ENCODE data around the gene ADAT1.

Gene ADAT1

GRCh38 chr16:75622761-75623605, at the start of gene ADAT1:
ADAT1 (minus strand) TSS chr16:75623281; CDS start chr16:75620799, 2,482 bp downstream.
- DNase-seq (ENCODE audit: low spot score) = peak; percentile 90

DNA sequence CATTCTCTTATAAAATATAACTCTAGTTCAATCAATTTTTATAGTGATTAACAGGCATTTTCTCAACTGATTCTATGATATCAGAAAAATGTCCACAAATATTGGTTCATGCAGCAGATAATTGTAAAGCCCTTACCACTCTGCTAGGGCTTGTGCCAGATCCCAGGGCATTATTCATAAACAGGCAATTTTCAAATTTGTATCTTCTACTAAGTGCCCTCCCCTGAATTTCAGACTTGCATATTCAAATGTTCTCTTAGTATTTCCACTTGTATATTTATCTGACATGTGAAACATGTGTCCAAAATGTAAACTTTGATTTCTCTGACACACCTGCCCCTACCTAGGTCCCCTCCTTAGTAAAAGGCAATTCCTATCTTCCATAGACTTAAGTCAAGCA, 44.4 kb upstream of the ADAT1 start:
- no peak for DNase-seq (ENCODE audit: low spot score)

GRCh38 chr16:75660726-75661302, 37.7 kb upstream of the ADAT1 start:
- no peak for DNase-seq (ENCODE audit: low spot score)

DNA sequence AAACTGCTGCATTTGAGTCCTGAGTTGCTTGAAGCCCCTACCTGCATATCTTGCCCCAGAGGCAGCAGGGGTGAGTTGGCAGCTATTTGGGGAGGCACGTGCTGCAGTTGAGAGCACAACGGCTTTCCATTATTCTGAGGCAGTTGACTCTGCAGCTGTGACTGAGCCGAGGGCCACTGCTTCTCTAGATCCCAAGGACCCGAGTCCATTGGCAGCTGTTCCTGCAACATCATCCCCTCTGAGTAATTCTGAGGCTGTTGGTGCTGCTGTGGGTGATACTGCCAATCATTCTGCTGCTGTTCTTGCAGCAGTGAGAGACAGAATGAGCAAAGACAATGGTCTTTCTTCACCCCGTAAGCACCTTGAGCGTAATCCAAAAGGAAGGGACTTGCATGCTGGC, 37.2 kb upstream of the ADAT1 start:
- DNase-seq (ENCODE audit: low spot score) = no peak

DNA sequence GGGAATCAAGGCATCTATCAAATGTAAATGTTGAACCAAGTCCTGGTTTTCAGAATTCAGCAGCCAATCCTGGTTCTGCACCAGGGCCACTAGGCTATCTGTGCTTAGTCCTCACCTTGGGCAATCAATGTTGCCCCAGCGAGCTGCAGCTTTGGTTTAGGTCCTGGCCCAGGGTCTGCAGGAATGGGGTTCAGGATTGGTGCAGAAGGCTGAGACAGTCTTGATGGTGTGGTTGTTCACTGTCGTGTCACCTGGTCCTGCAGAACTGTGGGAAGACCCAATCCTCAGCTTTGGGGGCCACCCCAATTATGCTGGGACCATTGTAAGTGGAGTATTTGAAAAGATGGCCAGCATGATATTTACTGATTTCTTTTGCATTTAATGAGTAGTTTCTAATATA, 35.1 kb upstream of the ADAT1 start:
- no peak for DNase-seq (ENCODE audit: low spot score)

DNA sequence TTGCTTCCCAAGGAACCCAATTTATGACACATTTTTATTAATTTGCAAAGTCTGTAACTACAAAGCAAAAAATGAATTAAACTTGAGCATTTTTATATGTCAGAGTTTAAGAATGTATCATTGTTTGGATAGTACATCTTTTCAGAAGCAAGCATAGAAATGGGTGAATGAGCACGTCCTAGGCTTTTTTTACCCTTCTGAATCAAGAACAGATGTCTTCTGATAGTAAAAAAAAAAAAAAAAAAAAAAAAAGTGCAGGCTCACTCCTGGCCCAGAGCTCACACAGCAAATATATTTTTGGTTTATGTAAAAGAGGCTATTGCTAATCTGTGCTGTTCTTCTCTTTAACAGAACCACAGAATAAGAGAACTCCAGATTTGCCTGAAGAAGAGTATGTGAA, 30.8 kb upstream of the ADAT1 start:
- no peak for DNase-seq (ENCODE audit: low spot score)

- peak; percentile 78 for DNase-seq (ENCODE audit: low spot score)
Observed at GRCh38 chr16:75648265-75649076, 25.4 kb upstream of the ADAT1 start.

- peak; percentile 96 for DNase-seq (ENCODE audit: low spot score)
Observed at GRCh38 chr16:75647492-75648264, 24.6 kb upstream of the ADAT1 start, which contains the start of the genes KARS1 and TERF2IP. KARS1 (minus strand) TSS chr16:75647665; CDS start chr16:75647639, 26 bp downstream. TERF2IP (plus strand) TSS chr16:75647773; CDS start chr16:75647883, 110 bp downstream.

GRCh38 chr16:75647112-75647491, 24.0 kb upstream of the ADAT1 start:
- no peak for DNase-seq (ENCODE audit: low spot score)

- DNase-seq (ENCODE audit: low spot score) = no peak
Observed at GRCh38 chr16:75644240-75645012, 21.3 kb upstream of the ADAT1 start.

- no peak for DNase-seq (ENCODE audit: low spot score)
Observed at GRCh38 chr16:75640598-75640997, 17.5 kb upstream of the ADAT1 start.

- DNase-seq (ENCODE audit: low spot score) = no peak
Observed at GRCh38 chr16:75635036-75635435, 12.0 kb upstream of the ADAT1 start.

DNA sequence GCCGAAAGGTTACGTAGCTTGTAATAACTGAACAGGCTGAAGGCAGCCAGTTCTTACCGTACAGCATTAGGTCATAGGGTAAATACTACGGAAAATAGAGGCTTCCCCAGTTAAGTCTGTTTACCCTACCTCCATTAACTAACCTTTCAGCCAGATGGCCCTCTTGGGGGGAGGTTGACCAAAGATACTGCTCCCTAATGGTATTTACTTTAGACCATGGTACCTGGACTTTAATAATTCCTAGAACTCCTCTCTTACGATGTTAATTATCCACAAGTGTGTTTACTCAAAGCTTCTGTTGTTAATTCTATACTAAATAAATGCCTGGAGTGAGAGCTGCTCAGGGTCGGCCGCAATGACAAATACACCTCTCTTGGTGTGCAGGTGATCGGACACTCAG, 9.8 kb upstream of the ADAT1 start:
- no peak for DNase-seq (ENCODE audit: low spot score)

- DNase-seq (ENCODE audit: low spot score) = no peak
Observed at GRCh38 chr16:75630052-75630451, 7.0 kb upstream of the ADAT1 start.

DNA sequence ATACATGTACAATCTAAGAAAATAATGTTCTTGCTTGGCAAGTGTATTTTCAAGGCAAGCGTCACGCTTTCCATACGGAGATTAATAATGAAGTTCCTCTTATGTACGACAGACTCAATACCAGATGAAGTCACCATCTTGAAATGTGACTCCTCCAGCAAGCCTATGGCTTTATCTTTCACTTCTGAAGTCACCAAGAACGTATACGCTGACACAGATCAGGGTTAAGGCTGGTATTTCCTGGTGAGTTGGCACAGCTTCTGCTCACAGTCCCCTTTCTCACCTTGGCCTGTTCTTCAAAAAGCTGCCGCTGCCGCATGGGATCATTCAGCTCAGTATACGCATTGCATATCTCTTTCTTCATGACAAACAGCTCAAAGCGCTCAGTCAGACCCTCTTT, 6.1 kb upstream of the ADAT1 start:
- no peak for DNase-seq (ENCODE audit: low spot score)

DNA sequence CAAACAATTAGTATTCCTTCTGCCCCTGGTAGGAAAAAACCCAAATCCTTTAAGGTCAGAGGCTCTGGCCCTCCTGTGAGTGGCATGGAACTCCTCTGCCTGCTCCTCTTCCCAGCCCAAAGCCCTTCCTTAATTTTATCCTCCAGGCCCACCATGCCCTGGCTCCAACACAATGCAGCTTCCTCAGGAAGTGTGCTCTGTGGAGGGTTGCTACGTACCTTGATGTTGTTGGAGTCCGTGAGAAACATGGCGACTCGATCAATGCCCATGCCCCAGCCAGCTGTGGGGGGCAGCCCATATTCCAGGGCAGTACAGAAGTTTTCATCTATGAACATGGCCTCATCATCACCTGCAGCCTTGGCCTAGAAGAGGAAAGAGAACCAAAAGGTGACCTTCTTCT, 5.3 kb upstream of the ADAT1 start:
- DNase-seq (ENCODE audit: low spot score) = no peak

DNA sequence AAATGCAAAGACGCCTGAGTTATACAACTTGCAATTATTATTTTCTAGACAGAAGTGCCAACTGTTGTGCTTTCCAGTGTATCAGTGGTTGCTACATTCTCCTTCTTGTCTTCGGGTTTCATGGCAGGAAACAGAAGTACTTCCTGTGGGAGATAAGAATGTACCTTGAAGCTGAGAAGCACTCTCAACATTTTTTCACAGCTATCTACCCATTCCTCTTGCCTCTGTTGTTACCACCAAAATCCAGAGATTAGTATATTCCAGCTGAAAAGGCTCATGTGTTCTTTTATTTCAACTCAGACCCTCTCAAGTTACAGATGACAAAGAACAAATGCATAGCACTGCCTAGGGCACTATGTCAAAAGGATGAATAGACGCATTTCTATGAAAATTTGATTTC, 4.8 kb upstream of the ADAT1 start:
- DNase-seq (ENCODE audit: low spot score) = no peak

- no peak for DNase-seq (ENCODE audit: low spot score)
Observed at GRCh38 chr16:75626806-75627205, 3.7 kb upstream of the ADAT1 start.

DNA sequence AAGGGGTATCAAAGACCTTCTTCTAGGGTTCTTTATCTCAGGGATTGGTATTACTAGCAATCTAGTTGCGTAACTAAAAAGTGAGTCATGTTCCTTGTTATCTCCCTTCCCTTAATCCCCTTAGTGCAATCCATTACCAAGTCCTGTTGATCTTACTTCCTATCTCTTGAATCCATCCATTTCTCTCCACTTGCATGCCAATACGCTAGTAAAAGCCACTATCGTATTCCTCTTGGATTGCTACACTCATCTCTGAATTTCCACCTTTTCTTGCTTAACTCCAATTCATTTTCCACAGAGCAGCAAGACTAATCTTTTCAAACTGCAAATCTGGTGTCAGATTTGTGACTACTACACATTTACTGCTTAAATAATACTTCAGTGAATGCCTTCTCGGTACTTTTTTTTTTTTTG, 1.8 kb upstream of the ADAT1 start:
- DNase-seq (ENCODE audit: low spot score) = peak; percentile 32

DNA sequence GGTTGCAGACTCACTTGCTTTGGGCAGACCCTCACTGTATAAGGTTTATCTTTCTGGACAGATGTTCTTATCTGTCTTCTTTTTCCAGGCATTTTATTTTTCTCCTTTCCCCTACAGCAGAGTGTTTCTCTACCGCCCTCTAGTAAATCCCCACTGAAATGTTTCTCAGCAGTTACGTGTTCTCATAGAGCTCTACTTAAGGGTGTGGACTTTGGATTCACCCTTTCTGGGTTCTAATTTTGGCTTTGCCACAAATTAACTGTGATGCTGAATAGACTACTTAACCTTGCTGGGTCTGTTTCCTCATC, 2.0 kb downstream of the ADAT1 start:
- no peak for DNase-seq (ENCODE audit: low spot score)
